IPS-18c (cell line): ENCODE measurements around the gene COL1A2.

Experiments used
- H3K4me3 ChIP-seq: 2 replicates; pipeline ENCODE4 v1.7.0; 2013; ENCODE audit warnings: low read depth, mild to moderate bottlenecking, low read length, moderate library complexity; ENCODE audit not compliant: insufficient read depth
- H3K9me3 ChIP-seq: one replicate; pipeline ENCODE4 v1.6.1; 2013; ENCODE audit warnings: mild to moderate bottlenecking, low read length, moderate library complexity; ENCODE audit not compliant: control insufficient read depth, insufficient read depth

Gene COL1A2

DNA sequence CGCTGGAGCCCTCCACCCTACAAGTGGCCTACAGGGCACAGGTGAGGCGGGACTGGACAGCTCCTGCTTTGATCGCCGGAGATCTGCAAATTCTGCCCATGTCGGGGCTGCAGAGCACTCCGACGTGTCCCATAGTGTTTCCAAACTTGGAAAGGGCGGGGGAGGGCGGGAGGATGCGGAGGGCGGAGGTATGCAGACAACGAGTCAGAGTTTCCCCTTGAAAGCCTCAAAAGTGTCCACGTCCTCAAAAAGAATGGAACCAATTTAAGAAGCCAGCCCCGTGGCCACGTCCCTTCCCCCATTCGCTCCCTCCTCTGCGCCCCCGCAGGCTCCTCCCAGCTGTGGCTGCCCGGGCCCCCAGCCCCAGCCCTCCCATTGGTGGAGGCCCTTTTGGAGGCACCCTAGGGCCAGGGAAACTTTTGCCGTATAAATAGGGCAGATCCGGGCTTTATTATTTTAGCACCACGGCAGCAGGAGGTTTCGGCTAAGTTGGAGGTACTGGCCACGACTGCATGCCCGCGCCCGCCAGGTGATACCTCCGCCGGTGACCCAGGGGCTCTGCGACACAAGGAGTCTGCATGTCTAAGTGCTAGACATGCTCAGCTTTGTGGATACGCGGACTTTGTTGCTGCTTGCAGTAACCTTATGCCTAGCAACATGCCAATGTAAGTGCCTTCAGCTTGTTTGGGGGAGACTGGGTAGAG lies at the start of gene COL1A2:
COL1A2 (plus strand) TSS at position 459 of the 704 bp plus-strand sequence; CDS start at position 596, 137 bp downstream.
- Histone ChIP-seq H3K9me3 (no peaks in the 10 kb centered on the region), H3K4me3 (peak within 1 kb of the TSS; percentile 47)

DNA sequence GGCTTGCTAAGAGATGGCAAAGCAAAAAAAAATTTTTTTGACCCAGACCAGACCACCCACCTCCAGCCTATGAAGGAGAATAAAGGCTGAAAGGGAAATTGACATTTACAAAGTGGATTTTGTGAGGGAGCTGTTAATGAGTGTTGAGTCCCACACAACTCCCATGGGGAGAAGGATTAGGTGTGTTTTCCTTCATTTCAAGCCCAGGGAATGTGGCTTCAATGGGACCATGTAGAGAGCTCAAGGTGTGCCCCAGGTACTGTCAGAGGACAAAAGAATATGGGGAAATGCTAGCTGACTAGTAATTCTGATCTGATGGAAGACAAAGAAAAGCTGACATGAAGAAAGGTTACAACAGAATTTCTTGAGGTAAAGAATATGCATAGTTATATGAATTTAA lies 48.8 kb upstream of the COL1A2 start:
- Histone ChIP-seq H3K9me3 (no peaks in the 10 kb centered on the region), H3K4me3 (no peak overlapping the region)

DNA sequence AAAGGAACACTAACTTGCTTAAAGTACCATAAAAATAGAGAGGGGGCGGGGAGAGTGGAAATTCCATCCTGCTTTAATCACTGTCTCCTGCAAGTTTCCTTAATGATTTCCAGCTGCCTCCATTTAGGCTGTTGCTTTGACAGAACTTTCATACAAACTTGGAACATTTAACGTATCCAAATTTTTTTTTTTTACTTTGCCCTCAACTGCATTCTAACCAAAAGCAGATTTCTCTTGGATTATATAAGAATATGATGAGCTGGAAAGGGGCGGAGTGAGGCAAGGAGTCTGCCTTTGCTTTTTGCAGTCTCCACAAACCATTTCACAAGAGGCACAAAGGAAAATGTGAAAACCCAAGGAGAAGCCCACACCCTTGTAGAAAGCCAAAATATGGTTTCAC lies 46.6 kb upstream of the COL1A2 start:
- Histone ChIP-seq H3K9me3 (no peaks in the 10 kb centered on the region), H3K4me3 (no peak overlapping the region)

DNA sequence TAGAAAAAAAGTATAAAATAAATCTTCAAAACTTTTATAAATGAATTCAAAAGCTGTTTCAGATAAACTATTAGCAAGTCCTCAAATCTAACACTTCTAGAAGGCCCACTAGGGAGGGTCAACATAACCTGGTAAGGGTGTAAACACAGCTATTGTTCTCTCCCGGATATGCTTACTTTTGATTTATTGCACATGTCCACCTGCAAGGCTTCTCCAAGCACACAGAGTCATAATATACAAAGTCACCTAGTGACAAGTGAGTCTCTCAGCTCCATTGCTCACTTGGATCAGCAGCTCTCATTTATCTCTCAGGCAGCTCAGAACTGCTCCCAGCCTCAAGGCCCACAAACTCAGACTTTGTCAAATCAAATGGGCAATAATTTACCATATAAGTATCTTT lies 44.0 kb upstream of the COL1A2 start:
- Histone ChIP-seq H3K4me3 (no peak overlapping the region), H3K9me3 (no peaks in the 10 kb centered on the region)

DNA sequence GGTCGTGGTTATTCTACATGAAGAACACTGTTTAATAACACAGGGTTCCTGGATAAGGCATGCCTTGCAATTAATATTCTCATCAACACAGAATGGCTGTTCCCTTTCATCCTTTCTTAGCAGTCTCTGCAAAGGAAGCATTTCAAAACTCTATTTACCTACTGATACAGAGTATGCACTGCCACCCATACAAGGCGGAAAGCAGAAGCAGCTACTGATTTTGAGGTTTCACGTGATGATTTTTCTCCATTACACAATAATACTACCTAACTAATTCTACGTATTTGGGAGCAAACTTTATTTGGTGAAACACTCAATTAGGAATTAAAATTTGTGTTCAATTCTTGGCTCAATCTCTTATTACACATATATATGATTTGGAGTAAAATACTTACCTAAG lies 43.0 kb upstream of the COL1A2 start:
- H3K9me3 ChIP-seq: no peaks in the 10 kb centered on the region
- no peak overlapping the region for H3K4me3 ChIP-seq

DNA sequence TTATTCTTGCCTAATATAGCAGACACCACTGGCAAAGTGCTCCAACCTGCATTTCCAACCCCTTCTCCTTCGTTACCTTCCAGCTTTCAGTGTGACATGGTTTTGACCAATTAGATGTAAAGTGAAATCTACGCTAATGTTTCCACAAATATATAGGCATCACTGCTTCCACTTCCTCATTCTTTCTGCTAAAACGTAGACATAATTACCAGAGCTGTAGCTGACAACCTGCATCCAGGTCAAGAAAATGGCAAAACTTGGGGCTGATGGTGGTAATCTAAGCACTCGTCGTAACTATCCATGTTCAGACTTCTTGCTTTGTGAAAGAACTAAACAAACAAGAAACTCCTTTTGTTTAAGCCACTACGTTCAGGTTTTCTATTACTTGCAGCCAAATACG lies 41.8 kb upstream of the COL1A2 start:
- H3K9me3 ChIP-seq: no peaks in the 10 kb centered on the region
- H3K4me3 ChIP-seq: no peak overlapping the region

DNA sequence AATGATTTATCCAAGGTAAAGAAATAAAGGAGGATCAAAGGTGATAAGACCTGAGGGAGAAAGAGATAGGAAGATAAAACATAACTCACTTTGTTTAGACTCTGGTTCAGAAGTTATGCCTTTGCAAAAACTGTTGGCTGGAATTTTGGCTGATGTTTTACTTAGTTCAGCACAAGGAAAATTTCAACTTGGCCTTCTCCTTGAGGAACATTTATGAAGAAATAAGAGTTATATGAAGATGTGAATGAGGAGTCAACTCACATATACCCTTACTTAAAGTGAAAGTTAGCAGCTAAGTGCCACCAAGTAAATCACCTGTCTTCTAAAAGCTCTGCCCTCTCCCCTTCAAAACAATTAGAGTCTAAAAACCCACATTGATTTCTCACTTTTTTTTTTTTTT lies 39.7 kb upstream of the COL1A2 start:
- H3K4me3 ChIP-seq: no peak overlapping the region
- no peaks in the 10 kb centered on the region for H3K9me3 ChIP-seq

DNA sequence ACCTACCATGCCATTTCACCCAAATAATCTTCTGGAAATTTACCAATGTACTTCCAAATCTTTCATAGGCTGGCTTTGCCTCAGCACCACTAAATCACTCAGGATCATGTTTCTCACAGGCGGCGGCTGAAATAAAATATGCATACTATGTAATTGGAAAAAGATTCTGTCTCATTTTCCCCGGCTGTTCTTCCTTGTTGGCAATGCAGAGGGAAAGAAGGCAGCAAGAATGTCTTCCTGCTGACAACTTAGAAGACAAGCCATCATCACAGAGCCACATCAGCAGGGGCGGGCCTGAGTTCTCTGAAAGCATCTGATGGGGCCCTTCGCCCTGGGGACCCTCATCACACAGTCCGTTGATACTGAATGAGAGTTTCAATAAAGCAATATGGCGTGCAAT lies 39.2 kb upstream of the COL1A2 start:
- no peaks in the 10 kb centered on the region for H3K9me3 ChIP-seq
- H3K4me3 ChIP-seq: no peak overlapping the region

DNA sequence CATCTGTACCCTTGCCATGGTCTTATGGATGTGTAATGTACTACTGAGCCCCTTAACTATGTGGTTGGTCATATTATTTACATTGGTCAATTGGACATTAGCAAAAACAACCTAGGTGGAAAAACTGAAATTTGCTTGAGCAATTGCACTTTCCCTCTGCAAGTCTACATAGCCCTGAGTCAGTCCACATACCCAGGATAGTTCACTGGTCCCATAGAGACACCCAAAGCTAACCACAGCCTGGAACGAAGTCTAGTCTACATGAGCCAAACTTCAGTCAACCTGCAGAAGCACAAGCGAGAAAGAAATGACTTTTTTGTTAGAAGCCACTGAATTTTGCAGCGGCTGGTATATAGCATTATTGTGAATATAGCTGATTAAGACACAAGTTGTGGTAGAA lies 37.6 kb upstream of the COL1A2 start:
- Histone ChIP-seq H3K4me3 (no peak overlapping the region), H3K9me3 (no peaks in the 10 kb centered on the region)

DNA sequence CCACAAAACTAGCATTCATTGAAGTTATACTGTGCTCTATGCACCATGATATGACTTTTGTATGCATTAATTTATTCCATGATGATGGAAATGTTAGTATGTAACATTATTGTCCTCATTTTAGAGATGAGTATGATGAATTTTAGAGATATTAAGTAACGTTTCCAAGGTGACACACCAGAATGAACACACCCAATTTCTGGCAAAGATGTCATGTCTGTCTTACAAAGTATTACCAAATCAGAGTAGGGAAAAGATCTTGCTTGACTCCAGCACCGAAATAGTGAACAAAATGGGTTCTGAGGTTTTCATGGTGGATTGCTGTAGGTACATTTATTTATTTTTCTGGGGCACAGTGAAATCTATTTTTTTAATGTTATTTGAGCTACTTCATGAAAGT lies 33.8 kb upstream of the COL1A2 start:
- Histone ChIP-seq H3K4me3 (no peak overlapping the region), H3K9me3 (no peaks in the 10 kb centered on the region)

DNA sequence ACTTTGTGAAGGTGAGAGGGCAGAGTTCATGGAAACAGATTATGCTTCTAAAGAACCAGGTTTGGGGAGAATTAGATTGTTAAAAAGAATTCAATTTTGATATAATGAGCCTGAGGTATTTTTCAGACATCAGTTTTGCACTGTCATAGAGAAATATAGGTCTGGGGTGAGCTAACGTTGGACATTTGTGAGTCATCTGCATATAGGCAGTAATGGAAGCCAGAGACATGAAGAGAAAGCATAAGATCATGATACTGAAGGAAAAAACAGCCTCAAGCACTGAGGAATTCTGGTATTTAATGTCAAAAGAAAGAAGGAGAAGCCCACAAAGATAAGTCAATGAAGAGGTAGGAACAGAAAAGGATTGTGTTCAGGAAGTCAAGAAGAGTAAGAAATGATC lies 32.4 kb upstream of the COL1A2 start:
- H3K4me3 ChIP-seq: no peak overlapping the region
- no peaks in the 10 kb centered on the region for H3K9me3 ChIP-seq

DNA sequence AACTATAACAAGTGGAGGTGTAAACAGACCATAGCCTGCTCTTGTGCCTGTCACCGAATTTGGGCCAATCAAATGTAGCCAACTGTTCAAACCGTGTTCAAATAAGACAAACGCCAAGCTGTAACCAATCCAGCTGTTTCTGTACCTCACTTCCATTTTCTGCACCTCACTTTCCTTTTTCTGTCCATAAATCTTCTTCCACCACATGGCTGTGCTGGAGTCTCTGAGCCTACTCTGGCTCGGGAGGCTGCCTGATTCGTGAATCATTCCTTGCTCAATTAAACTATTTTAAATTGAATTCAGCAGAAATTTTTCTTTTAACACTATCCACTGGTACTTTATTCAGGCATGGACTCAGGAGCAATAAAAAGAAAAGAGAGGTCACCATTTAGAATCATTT lies 29.9 kb upstream of the COL1A2 start:
- Histone ChIP-seq H3K9me3 (no peaks in the 10 kb centered on the region), H3K4me3 (no peak overlapping the region)

DNA sequence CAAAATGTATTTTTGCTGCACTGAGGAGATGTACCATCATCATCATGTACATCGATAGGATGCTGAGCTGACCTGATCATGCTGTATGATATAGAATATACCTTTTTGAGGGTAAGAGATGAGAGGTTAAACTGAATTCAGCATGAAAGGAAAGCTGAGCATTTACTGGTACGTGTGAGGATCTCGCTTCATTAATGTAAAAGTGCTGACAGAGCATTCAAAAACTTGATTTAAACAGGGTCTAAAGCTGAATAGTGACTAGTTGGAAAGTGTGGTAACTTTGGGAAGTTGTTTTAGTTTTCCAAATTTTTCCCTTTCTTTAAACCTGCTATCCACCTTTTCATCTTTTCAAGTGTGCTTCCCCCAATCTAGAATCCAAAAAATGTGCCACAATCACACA lies 28.5 kb upstream of the COL1A2 start:
- Histone ChIP-seq H3K4me3 (no peak overlapping the region), H3K9me3 (no peaks in the 10 kb centered on the region)

DNA sequence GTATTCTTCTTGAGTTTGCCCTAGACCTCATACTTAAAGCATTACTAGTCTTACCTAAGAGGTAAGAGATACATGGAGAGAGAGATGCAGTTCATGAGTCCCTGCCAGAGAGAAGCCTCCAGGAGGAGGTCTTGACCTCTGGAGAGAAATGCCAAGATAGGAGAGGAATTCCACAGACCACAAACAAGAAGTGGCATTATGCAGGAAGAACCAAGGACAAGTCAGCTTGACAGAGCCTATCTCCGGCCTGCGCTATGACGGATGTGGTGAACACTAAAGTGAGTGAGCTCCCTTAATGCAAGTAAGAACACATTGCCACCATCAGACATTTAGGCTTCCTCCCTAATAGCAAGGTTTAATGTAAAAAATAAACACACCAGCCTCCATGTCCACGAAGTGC lies 27.9 kb upstream of the COL1A2 start:
- H3K9me3 ChIP-seq: no peaks in the 10 kb centered on the region
- no peak overlapping the region for H3K4me3 ChIP-seq

DNA sequence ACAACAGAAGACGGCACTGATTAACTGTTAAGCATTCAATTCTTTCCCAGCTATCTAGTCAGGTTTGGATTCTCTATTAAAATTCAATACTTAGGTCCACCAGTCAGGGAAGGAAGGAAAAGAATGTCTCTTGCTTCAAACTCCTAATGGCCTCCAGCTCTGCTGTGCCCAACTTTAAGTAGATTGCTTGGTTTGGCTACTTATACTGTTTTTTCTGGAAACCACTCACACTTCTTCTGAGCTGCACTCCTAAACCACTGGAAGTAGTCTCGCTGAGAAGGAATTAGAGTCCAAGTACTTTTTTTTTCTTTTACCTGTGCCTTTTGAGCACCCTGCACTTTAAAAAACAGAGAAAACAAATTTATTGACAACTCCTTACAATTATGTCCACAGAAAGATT lies 26.7 kb upstream of the COL1A2 start:
- H3K4me3 ChIP-seq: no peak overlapping the region

DNA sequence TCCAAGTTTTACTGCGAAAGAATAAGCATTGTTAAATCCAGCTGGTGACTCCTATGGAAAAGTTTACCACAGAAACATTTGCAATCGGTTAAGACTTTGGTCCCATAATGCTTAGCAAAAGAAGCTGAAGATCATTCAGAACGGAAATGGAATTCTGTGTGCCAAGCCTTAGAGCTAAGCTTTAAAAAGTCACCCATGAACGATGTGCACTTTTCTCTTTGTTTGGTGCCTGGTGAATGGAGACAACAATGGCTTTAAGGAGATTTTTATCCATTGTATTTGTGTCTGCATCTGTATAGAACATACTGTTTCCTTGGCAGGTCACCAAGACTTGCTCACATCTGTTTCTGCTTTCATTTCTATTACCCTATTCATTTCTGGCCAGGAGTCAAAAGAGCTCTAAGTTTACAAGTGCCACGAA lies 26.3 kb upstream of the COL1A2 start:
- Histone ChIP-seq H3K9me3 (no peaks in the 10 kb centered on the region), H3K4me3 (no peak overlapping the region)

More for the DNA sequence above, 26.7 kb upstream of the COL1A2 start:
- no peaks in the 10 kb centered on the region for H3K9me3 ChIP-seq

DNA sequence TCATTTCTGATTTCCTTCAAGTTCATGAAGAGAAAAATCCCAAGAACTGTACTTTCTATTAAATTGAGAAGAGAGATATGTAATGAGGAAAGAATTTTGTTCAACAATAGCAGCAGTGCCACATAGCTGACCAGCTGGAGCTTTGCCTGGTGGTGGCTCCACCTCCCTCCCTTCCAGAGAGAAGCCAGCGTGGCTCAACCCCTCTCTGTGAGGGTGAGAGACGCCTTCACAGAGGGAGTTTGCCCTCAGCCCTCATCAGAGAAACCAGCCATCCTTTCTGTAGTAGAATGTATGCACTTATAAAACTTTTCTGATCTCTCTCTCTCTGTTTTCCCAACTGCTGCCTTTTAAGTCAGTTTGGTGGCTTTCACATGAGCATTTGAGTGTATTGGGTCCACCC lies 20.5 kb upstream of the COL1A2 start:
- Histone ChIP-seq H3K9me3 (no peaks in the 10 kb centered on the region), H3K4me3 (no peak overlapping the region)

DNA sequence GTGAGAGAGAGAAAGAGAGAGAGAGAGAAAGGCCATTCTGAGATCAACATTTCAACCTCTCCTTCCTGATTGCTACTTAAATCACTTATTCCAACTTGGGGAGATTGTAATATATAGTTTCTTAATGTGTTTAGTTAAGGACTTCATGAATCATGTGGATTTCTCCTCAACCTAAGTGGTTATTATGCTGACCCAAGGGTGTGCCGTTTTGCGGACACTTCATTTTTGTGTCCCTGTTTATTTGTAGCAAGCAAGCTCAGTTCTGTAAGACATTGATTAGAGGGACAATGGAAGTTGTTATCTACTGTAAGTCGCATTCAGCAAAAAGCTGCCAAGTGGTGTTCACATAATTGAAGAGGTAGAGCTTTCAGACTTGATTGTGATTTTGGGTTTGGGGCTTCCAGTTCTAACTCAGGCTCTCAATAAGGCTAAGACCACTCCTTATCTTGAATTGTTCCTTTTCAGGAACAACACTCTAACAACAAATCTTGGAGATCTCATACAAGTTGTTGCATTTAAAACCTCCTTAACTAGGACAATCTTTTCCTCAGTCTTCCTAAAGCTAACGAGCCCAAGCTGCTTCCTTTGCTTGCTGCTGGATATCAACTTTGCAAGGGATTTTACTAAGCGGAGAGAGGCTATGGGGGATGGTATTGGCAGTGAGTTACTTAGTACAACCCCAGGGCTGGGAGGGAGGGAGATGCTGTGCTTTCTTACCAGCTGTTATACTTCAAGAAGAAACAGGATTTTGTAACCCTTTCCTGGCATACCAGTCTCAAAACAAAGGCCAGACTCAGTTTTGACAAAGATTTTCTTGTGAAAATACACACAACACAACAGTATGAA lies 19.8 kb upstream of the COL1A2 start:
- H3K9me3 ChIP-seq: no peaks in the 10 kb centered on the region
- no peak overlapping the region for H3K4me3 ChIP-seq
